Measurements from ENCODE around the gene CCDC194. TPM values are rescaled to one million over a fixed set of nuclear protein-coding genes. Genes with fewer than 3 reads are reported as not detected.

The CCDC194 gene
- total and polyA plus RNA-seq, 2 of the 8 experiments (the other 6 are each of a cell fraction or from before 2014, with no cell fraction given), result 0.33 TPM; not detected in 1

GRCh38 chr19:17340871-17341357 is 53.1 kb downstream of the CCDC194 start:
- ChIA-PET POLR2A (ENCODE audit: partially characterized antibody) (interaction anchor here (0.6 to 13.5 kb wide), 4 partner anchors 15 to 84 kb away, joined by 3 to 100 read pairs (median 4); partner anchors contain the start of gene DDA1), CTCF (ENCODE audit: partially characterized antibody) (interaction anchor here (0.5 to 13.5 kb wide), 6 partner anchors 10 to 262 kb away, joined by 3 to 153 read pairs (median 4); partner anchors contain the start of gene CCDC194)
- Histone ChIP-seq H2BK15ac (ENCODE audit: low read length) (no peak overlapping the region), H2BK5ac (ENCODE audit: low read depth, low read length) (peak overlapping the region; percentile 75; the same call in 1 of the 2 replicates), H4K5ac (ENCODE audit: insufficient read length, low read depth, low read length) (peak overlapping the region; percentile 31), H2AK5ac (ENCODE audit: low read depth, low read length) (no peak overlapping the region), H3K18ac (ENCODE audit: extremely low read depth, low read length) (peak overlapping the region; percentile 71; the same call in 1 of the 2 replicates), H3K23me2 (ENCODE audit: low read depth, low read length) (peaks cover 14% of the 10 kb centered on the region), H3K27me3 (replicated peaks in 1 of 4; ENCODE audit: control insufficient read depth in 3 of 4, extremely low read depth in 1 of 4, insufficient read depth in 3 of 4, low read length in 3 of 4) (no peaks in the 10 kb centered on the region), H3K36me3 (ENCODE audit: control insufficient read depth in 2 of 4, insufficient read depth in 4 of 4, low read length in 3 of 4) (peaks cover 0 to 3% (median 0%) of the 10 kb centered on the region in 4 experiments; a peak in 1 of 8 replicates), H3K14ac (ENCODE audit: insufficient read length) (no peak overlapping the region), H4K91ac (replicated peaks; ENCODE audit: insufficient read length, low read length) (no peak overlapping the region), H2BK120ac (replicated peaks; ENCODE audit: low read depth, low read length) (no peak overlapping the region), H3K4me1 (replicated peaks in 1 of 4; ENCODE audit: control insufficient read depth in 3 of 4, insufficient read depth in 4 of 4, low read length in 3 of 4) (peaks cover 0 to 25% (median 19%) of the 10 kb centered on the region in 4 experiments; a peak in 5 of 7 replicates), H3K79me1 (ENCODE audit: low read depth, low read length) (peaks cover 3% of the 10 kb centered on the region), H3K23ac (ENCODE audit: insufficient read length) (no peak overlapping the region), H3K4me2 (ENCODE audit: insufficient read depth in 1 of 2, low read depth in 2 of 2, low read length in 2 of 2) (peak overlapping the region; percentile 17 to 71; a peak in 3 of 4 replicates), H3K79me2 (ENCODE audit: control insufficient read depth in 1 of 2, insufficient read depth in 2 of 2, low read length in 2 of 2) (no peaks in the 10 kb centered on the region), H3K9ac (replicated peaks in 1 of 4; ENCODE audit: extremely low read depth in 1 of 4, low read depth in 3 of 4, low read length in 3 of 4) (peak overlapping the region in 1 of 4 experiments; percentile 5; a peak in 1 of 7 replicates), H3K4me3 (ENCODE audit: extremely low read depth in 1 of 4, insufficient read depth in 2 of 4, low read depth in 3 of 4, low read length in 4 of 4) (peak overlapping the region in 3 of 4 experiments; percentile 27 to 49 (median 35); a peak in 6 of 8 replicates), H2AFZ (ENCODE audit: low read length) (no peak overlapping the region), H2BK20ac (ENCODE audit: low read length) (no peak overlapping the region), H3K9me3 (ENCODE audit: insufficient read depth in 2 of 2, low read depth in 1 of 2, low read length in 1 of 2) (no peaks in the 10 kb centered on the region), H3K27ac (ENCODE audit: low read depth, low read length) (no peak overlapping the region), H2BK12ac (ENCODE audit: low read depth, low read length) (no peak overlapping the region; the same call in 1 of the 2 replicates), H3K56ac (replicated peaks; ENCODE audit: insufficient read length, low read depth, low read length) (peak overlapping the region; percentile 1), H4K8ac (ENCODE audit: extremely low read depth, insufficient read depth, low read length) (no peak overlapping the region), H4K20me1 (replicated peaks in 1 of 2; ENCODE audit: control insufficient read depth in 1 of 2, insufficient read depth in 2 of 2, low read length in 2 of 2) (peaks cover 0 to 2% of the 10 kb centered on the region in 2 experiments), H3K4ac (replicated peaks; ENCODE audit: insufficient read length, low read depth, low read length) (no peak overlapping the region)
- FAIRE-seq, result no peak
- DNase-seq (ENCODE audit: low read depth in 1 of 2, low spot score in 2 of 2), result no peak
- WGBS, 2 experiments (ENCODE audit: extremely low coverage in 1 of 2, insufficient coverage in 1 of 2, insufficient read length in 1 of 2, insufficient replicate concordance in 2 of 2, low coverage in 1 of 2, low lambda C conversion rate in 2 of 2, missing lambda C conversion rate in 1 of 2), result 50% methylated on average over 13 of the region's 17 CpGs; no CpG with 5 or more reads in 1 of the 2 experiments
- TF ChIP-seq CEBPB (IDR thresholded peaks at IDR 0.05; ENCODE audit: low read depth, low read length), result peak; percentile 46; the same call in 1 of the 2 replicates
- 0 out of 2 replicates have a peak, but pooled peaks have one; percentile 57 for TF ChIP-seq ATF2 (IDR thresholded peaks at IDR 0.05; ENCODE audit: low read length)
- no peak for TF ChIP-seq NRF1 (IDR thresholded peaks at IDR 0.05; ENCODE audit: low read depth, low read length)
- TF ChIP-seq POLR2AphosphoS5 (IDR thresholded peaks at IDR 0.05; ENCODE audit: low read depth, low read length), result no peak; the same call in 1 of the 2 replicates
- peak; percentile 23 to 54; a peak in 2 of 4 replicates for TF ChIP-seq RAD21 (IDR thresholded peaks at IDR 0.05 in 1 of 2, conservative IDR thresholded peaks at IDR 0.05 in 1 of 2; ENCODE audit: low read depth in 2 of 2, low read length in 2 of 2)
- TF ChIP-seq RXRA (IDR thresholded peaks at IDR 0.05; ENCODE audit: insufficient read depth, low read depth, low read length), result no peak
- peak; percentile 55; the same call in 1 of the 2 replicates for TF ChIP-seq TAF1 (IDR thresholded peaks at IDR 0.05; ENCODE audit: low read depth, low read length)
- peak; percentile 62 for TF ChIP-seq E2F6 (IDR thresholded peaks at IDR 0.05)
- peak; percentile 39 for TF ChIP-seq ASH2L (IDR thresholded peaks at IDR 0.05; ENCODE audit: low read length)
- TF ChIP-seq SIRT6 (IDR thresholded peaks at IDR 0.05; ENCODE audit: low read length), result no peak
